Stimulated activated CD4-positive, alpha-beta T cell treated with anti-CD3 and anti-CD28 coated beads, Interleukin-15, amount 100 ng/mL, for 24 hours (primary cell): ENCODE measurements around the gene F10.

Experiments used
- DNase-seq: peaks from one replicate; pipeline ENCODE4 v3.0.0-alpha.2; 2020

Gene F10

DNA sequence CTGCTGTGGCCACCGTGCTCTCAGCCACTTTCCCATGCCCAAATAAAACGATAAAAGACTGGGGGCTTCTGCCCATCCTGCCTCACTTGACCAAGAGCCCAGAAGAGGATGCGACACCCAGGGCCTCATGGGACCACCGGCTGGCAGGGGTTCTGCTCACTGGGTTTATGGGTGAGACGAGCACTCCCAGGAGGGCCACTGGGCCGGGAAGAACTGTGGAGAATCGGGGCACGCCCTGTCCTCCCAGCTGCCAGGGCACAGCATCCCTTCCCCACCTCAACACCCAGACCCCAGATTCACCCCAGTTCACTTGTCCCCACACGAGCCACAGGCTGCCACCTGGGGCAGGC is 4.7 kb upstream of the F10 start:
- DNase-seq = no peak

DNA sequence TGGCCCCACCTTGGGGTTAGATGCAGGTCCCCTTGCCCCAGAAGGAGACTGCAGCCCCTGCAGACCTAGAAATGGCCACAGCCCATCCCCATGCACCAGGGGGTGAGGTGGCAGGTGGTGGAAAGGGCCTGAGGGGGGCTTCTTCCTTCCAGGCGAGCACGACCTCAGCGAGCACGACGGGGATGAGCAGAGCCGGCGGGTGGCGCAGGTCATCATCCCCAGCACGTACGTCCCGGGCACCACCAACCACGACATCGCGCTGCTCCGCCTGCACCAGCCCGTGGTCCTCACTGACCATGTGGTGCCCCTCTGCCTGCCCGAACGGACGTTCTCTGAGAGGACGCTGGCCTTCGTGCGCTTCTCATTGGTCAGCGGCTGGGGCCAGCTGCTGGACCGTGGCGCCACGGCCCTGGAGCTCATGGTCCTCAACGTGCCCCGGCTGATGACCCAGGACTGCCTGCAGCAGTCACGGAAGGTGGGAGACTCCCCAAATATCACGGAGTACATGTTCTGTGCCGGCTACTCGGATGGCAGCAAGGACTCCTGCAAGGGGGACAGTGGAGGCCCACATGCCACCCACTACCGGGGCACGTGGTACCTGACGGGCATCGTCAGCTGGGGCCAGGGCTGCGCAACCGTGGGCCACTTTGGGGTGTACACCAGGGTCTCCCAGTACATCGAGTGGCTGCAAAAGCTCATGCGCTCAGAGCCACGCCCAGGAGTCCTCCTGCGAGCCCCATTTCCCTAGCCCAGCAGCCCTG is 4.2 kb upstream of the F10 start:
- no peak for DNase-seq

DNA sequence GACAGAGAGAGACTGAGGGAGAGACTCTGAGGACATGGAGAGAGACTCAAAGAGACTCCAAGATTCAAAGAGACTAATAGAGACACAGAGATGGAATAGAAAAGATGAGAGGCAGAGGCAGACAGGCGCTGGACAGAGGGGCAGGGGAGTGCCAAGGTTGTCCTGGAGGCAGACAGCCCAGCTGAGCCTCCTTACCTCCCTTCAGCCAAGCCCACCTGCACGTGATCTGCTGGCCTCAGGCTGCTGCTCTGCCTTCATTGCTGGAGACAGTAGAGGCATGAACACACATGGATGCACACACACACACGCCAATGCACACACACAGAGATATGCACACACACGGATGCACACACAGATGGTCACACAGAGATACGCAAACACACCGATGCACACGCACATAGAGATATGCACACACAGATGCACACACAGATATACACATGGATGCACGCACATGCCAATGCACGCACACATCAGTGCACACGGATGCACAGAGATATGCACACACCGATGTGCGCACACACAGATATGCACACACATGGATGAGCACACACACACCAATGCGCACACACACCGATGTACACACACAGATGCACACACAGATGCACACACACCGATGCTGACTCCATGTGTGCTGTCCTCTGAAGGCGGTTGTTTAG is 3.3 kb upstream of the F10 start:
- DNase-seq = no peak

DNA sequence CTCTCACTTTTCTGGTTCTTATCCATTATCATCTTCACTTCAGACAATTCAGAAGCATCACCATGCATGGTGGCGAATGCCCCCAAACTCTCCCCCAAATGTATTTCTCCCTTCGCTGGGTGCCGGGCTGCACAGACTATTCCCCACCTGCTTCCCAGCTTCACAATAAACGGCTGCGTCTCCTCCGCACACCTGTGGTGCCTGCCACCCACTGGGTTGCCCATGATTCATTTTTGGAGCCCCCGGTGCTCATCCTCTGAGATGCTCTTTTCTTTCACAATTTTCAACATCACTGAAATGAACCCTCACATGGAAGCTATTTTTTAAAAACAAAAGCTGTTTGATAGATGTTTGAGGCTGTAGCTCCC is 2.8 kb upstream of the F10 start:
- no peak for DNase-seq

DNA sequence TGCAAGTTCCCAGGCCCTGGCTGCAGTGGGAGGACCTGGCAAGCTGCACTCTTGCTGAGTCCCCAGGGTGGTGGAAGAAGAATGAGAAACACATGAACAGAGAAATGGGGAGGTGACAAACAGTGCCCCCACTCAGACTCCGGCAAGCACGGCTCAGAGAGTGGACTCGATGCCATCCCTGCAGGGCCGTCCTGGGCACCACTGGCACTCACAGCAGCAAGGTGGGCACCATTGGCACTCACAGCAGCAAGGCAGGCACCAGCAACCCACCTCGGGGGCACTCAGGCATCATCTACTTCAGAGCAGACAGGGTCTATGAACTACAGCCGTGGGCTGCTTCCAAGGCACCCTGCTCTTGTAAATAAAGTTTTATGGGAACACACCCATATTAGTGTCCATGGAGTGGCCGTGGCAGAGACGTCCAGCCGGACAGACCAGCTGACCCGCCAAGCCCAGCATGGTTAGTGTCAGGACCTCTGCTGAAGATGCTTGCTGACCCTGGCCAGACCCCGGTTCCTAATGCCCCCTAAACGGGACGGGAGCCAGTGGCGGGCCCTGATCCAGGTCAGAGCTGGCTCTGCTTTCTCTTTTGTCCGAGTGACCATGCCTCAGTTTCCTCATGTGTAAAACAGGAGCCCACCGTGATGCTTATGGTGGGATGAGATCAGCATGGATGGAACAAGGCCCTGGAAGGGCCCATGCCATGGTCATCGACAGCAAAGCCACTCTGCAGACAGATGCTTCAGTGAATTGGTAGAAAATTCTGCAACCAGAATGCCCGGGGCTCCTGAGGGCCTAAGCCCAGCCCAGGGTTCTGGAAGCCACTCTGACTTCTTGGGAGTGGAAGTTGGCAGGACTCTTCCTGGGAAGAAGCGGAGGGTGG is 2.1 kb upstream of the F10 start:
- no peak for DNase-seq

DNA sequence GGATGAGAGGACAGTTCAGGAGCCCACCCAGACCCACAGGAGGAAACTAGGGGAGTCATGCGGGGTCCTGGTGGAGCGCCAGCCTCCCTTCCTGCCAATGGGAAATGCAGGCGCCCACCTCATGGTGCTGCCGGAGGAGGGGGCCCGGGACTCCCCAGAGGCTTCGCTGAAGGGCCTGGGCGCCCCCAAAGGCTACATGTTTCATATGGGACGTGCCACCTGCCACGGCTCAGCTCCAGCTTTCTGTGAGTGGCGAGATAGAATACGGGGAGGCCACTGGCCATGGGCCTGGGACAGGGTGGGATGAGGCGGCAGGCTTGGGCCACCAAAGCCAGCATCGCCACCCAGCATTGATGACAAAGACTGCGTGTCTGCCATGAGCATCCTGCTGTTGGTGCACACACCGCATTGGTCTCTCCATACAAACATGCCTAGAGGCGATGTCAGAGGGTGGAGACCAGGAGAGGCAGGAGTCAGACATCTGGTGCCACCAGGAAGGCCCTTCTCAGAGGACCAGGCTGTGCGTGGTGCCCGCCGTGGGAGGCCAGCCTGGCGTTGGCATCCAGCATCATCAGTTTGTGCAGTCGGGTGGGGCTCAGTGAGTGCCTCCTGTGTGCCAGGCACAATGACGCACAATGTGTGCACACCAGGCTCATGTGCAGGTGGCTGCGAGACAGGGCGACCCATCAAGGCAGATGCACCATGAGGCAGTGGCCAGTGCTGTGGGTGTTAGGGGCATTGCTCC is 1.2 kb upstream of the F10 start:
- no peak for DNase-seq

DNA sequence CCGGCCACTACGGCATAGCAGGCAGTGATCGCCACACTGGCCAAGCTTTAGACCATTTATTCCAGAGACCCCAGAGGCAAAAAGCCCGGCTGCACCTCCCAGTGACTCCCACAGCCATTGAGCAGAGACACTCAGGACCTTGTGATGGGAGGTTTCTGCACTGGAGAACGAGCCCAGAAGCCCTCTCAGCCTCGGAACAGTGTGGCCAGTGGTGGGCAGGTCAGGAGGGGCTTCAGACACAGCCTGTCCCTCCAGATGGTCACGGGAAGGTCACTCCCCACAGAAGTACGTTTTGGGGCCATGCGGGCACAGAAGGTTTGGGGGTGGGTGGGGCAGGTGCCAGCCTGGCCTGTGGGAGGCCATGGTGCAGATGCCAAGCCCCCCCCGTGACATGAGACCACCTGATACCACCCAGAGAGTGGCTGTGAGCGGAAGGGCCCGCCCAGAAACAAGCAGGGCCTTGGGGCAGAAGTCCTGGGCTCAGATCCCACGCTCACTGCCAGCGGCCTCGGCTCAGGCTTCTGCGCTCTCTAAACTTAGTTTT is 599 bp upstream of the F10 start:
- DNase-seq = no peak

DNA sequence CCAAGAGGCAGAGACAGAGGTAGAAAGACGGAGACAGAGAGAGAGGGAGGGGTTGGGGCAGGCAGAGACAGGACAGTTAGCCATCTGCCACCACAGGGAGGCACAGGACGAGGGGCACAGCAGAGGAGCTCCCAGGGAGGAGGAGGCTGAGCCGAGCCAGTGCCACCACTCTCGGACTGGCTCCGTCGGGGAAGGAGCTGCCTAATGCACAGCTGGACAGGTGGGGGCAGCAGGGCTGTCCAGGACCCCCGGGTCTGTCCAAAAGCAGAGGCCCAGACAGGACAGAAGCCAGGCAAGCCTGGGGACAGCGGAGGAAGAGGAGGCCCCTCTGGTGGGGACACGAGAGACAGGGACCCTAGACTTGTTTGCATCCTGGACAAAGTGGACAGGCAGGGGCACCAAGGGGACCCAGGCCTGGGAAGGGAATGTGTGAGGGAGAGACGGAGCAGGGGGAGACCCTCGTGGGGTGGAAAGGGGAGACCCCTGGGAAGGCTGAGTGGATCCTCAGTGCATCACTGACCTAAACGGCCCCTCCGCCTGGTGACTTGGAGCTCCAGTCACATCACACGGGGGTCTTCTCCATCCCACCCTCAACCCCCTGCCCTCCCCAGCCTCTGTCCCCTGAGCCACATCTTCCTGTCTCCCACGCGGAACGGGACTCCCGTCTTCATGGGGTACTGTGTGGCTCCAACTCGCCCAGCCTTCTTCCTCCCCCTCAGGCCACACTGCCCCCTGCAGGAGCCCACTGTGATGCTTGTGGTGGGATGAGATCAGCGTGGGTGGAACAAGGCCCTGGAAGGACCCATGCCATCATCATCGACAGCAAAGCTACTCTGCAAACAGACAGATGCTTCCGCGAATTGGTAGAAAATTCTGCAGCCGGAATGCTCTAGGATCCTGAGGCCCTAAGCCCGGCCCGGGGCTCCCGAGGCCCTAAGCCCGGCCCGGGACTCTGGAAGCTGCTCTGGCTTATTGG is 915 bp downstream of the F10 start:
- DNase-seq = peak; percentile 20

DNA sequence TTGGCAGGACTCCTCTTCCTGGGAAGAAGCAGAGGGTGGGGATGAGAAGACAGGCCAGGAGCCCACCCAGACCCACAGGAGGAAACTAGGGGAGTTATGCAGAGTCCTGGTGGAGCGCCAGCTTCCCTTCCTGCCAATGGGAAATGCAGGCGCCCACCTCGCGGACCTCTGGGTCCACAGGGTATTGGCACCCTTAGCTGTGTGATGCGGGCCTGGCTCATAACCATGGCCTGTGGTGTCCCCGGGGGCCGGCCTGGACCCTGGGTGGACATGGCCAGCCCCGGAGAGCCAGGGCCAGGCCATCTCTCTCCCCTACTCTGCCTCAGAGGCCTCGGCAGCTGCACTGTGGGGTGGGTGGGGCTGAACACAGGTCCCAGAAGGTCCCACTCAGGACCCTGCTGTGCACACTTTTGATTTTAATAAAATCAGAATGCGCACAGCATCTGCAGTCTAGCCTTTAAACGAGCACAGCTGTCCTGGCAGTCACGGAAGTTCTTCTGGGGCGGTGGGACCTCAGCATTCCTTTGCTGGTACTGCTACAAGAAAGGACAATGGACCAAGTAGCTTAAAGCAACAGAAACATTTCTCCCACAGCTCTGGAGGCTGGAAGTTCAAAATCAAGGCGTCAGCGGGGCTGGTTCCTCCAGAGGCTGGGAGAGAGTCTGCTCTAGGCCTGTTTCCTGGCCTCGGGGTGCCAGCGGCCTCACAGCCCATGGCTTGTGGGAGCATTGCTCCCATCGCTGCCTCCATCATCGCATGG is 1.8 kb downstream of the F10 start:
- no peak for DNase-seq

DNA sequence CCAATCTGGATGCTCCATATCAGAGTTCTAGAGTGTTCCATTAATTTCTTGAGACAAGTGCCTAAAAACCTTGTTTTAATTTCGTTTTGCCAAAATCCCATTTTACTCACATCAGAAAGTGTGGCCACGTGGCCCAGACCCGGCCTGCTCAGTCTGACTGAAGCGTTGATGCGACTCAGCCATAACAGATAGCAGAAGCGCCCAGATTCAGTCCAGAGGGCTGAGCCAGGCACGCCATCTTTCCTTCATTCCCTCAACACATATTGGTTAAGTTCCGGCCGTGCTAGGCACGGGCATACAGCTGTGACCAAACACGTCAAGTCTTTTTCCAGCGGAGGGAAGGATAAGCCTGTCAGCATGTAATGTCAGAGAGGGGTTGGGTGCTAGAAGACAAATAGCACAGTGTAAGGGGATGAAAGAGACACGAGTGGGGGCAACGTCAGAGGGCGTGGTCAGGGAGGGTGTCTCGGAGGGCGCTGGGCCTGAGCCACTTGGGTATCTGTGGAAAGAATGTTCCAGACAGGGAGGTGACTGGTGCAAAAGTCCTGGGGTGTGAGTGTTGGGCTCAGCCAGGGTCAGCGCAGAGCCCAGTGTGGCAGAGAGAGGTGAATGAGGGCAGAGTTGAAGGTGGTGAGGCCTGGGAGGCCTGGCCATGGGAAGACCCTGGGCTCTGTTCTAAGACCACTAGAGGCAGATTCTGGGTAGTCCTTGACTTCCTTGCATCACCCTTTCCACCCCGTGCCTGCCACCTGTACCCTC is 3.1 kb downstream of the F10 start:
- no peak for DNase-seq

DNA sequence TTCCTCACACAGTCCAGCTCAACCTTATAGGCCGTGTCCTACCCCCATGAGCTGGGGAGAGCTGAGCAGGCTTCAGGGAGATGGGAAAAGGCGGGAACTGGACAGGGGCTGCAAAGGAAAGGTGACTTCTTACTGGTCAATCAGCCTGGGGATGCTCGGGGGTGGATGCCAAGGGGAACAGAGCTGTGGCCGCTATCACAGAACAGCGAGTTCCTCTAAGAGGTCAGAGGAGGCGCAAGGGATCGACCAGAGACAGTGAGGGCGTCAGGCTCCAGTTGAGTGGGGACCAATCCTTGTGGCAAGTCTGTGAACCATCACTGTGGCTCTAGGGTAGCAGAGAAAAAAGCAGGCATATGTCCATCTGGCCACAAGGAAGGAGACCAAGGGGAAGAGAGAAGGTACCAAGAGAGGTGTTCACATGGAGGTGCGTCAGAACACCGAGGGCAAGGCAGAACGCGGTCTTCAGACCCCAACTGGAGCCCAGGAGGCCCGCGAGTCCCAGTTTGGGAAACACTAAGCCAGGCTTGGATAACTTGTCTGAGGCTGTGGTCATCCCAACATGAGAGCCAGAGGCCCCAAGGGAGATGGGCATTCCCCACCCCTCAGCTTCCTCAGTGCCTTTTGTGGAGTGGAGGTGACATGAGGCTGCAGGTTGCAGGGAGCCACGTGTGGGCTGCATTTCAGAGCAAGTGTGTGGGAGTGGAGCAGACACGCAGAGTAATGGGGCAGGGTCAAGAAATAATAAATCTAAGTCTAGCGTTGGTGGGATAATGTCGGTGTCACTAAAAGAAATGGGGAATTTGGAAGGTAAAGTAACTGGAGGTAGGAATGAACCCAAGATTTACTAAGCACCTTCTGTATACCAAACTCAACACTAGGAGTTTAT is 3.9 kb downstream of the F10 start:
- no peak for DNase-seq

DNA sequence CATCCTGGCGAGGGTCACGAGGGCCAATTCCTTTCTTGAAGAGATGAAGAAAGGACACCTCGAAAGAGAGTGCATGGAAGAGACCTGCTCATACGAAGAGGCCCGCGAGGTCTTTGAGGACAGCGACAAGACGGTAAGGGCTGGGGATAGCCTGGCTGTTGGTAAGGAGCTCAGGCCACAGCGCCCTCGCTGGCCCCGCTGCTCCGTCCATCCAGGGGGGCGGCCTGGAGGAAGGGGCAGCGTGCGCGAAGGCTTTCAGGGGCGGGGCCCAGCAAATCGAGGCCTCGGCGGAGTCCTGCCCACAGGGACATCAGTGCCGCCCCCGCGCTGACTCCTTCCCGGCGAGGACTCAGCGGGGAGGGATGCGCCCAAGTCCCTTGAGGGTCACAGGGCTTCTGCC is 6.9 kb downstream of the F10 start:
- no peak for DNase-seq

DNA sequence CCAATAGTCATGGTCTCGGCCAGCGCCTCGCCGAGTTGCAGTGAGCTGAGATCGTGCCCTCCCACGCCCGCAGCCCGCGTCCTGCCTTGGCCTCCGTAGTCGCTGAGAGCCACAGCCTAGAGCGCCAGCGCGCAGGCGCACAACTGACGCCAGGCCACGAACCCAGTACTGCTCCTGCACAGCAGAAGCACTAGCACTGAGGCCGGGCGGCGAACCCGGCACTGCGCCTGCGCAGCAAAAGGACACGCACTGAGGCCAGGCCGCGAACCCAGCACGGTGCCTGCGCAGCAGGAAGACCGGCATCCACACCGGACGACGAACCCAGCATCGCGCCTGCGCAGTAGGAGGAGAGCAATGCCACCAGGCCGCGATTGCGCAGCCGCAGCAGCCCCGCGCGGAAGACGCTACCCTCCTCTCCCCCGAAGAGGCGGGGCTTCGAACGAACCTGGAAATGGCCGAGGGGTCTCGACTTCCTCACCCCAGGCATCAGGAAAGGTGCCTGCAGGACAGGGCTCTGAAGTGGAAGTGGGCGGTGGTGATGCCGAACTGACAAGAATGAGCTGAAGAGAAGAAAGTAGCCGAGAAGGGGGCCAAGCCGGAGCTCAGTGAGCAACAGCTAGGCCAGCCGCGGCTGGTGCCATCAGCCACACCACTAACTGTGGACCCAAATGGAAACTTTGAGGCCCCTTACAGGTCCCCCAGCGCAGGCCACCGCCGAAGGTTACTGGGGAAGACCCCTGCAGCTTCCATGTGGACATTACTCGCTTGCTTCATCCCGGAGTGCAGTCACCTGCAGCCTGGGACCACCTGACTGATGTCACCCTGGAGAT is 7.5 kb downstream of the F10 start:
- peak; percentile 65 for DNase-seq

DNA sequence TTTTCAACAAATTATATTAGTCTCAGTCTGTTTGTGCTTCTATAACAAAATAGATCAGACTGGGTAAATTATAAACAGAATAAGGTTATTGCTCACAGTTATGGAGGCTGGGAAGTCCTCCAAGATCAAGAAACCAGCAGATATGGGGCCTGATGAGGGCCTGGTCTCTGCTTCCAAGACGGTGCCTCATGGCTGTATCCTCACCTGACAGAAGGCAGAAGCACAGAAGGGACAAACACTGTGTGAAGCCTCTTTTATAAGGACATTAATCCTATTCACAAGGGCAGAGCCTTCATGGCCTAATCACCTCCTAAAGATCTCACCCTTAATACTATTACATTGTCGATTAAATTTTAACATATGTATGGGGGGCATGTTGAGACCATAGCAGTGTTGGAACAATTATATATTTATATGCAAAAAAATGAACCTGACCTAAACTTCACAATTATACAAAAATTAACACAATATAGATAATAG is 12.7 kb downstream of the F10 start:
- no peak for DNase-seq

DNA sequence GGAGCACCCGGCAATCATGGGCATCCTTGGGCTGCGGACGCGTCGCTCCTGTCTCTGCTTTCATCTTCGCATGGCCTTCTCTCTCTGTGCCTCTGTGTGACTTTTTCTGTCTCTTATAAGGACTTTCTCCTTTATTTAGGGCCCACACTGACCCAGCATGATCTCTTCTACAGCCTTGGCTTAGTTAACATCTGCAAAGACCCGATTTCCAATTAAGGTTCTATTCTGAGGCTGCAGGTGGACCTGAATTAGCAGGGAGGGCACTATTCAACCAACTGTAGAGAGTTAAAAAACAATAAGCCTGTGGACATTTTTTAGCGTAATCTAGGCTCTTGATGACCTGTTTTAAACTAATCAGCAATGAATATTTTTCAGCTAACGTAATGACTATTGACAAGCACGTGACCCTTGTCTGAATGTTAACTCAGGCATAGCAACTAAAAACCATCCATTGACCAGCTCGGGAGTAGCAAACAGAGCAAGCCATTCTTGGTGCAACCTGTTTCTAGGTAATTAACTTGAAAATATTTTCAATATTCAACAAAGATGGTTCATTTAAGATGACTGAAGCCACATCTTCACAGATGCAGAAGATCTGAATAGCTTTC is 15.2 kb downstream of the F10 start:
- DNase-seq = no peak

DNA sequence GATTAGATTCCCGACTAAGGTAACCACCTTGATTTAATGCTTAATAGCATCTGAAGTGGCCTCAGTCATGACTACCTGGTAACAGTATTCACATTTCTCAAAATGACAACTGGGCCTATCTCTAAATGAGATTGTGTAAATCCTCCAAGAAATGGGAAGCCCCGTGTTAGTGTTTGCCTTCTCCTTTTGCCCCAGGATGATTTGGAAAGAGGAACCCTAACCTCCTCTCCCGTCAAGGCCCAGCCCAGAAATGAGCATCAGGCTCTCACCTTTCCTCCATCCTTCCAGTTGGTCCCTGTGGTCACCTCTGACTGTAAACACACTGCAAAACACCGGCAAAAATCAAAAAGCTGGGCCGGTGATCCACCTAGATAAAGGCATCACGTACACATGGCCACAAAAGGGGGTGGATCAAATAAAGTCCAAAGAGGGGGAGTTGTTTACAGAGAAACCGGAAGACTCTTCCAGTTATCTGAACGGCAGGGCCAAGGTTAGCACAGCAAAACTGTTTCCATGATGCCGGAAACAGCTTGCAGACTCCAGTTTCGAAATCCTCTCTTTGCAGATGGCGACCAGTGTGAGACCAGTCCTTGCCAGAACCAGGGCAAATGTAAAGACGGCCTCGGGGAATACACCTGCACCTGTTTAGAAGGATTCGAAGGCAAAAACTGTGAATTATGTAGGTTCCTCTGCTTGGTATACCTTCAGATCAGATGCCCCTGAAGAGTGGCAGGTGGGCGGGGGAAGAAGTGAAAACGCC is 16.4 kb downstream of the F10 start:
- DNase-seq = no peak

DNA sequence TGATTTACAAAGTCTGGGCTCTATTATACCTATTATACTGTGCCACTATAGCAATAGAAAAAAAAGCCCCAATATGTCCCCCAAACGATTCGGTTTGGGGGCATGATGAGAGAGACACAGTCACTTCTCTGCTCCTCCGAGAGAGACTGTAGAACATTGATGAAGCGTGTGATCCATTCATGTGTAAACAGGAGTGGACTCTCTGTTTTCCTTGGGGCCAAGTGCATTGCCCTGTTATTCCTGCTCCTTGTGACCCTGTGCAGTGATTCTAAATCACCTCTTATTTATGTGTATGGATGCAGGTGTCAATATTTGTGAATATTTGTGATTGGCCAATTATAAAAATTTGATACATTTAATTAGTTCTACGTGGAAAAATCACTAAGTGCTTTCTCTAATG is 17.0 kb downstream of the F10 start:
- DNase-seq = no peak
